Measurements from ENCODE around the gene KCNN4. TPM values are rescaled to one million over a fixed set of nuclear protein-coding genes. Genes with fewer than 3 reads are reported as not detected.
A peak's percentile ranks its signal among the peaks of the same experiment; 100 is the strongest.
"Not testable (repeated sequence)": the region's sequence is repeated elsewhere in the genome, so short reads cannot be mapped to it uniquely, and the experiment has no call there.

Gene KCNN4
- total RNA-seq (2.8 and 3.6 TPM in 2 replicates), polyA plus RNA-seq (5.4 and 8.3 TPM in 2 replicates)

GRCh38 chr19:43780706-43781525 lies at the start of gene KCNN4:
Gene KCNN4, minus strand, starts transcription at chr19:43780973. Its CDS starts 112 bp downstream, at chr19:43780861.
- Histone ChIP-seq H3K9me2 (replicated peaks; ENCODE audit: insufficient read depth) (no peaks in the 10 kb centered on the region), H3K27me3 (no peaks in the 10 kb centered on the region), H3K4me2 (peak within 1 kb of the TSS; percentile 53), H3K9me3 (ENCODE audit: low read depth) (no peaks in the 10 kb centered on the region), H3K36me3 (replicated peaks; ENCODE audit: insufficient read depth, low read depth) (no peaks in the 10 kb centered on the region), H2AFZ (no peak within 1 kb of the TSS), H3K4me3 (no peak within 1 kb of the TSS), H4K20me1 (ENCODE audit: insufficient read depth, poor library complexity, severe bottlenecking) (no peaks in the 10 kb centered on the region), H3K27ac (no peak within 1 kb of the TSS), H3K79me2 (no peaks in the 10 kb centered on the region), H3K4me1 (ENCODE audit: insufficient read depth) (no peaks in the 10 kb centered on the region)
- TF ChIP-seq EZH2phosphoT487 (IDR thresholded peaks at IDR 0.05; ENCODE audit: low read depth, severe bottlenecking, unreplicated experiment), result no peak
- TF ChIP-seq EZH2 (IDR thresholded peaks at IDR 0.05; ENCODE audit: borderline replicate concordance), result no peak
- no peak for TF ChIP-seq CTCF (IDR thresholded peaks at IDR 0.05; ENCODE audit: poor library complexity)
- 62% methylated on average over 17 of the region's 19 CpGs for WGBS (ENCODE audit: low lambda C conversion rate, missing lambda C conversion rate)
- peak; percentile 58 for DNase-seq (ENCODE audit: low spot score)

GRCh38 chr19:43826787-43827754 lies 46.3 kb upstream of the KCNN4 start, which contains the start of gene ZNF283:
Gene ZNF283, plus strand, starts transcription at chr19:43827321. Its CDS starts 6,184 bp downstream, at chr19:43833505.
- DNase-seq (ENCODE audit: low spot score), result peak; percentile 90
- WGBS (ENCODE audit: low lambda C conversion rate, missing lambda C conversion rate), result 51% methylated on average over 45 of the region's 46 CpGs
- no peaks in the 10 kb centered on the region for H3K79me2 ChIP-seq

GRCh38 chr19:43824572-43824971 lies 43.8 kb upstream of the KCNN4 start:
- H3K79me2 ChIP-seq; H4K20me1 ChIP-seq (ENCODE audit: insufficient read depth, poor library complexity, severe bottlenecking); DNase-seq (ENCODE audit: low spot score); H2AFZ ChIP-seq; H3K27ac ChIP-seq; H3K4me3 ChIP-seq; H3K4me2 ChIP-seq; H3K36me3 ChIP-seq (replicated peaks; ENCODE audit: insufficient read depth, low read depth); H3K9me2 ChIP-seq (replicated peaks; ENCODE audit: insufficient read depth); H3K27me3 ChIP-seq; H3K4me1 ChIP-seq (ENCODE audit: insufficient read depth); H3K9me3 ChIP-seq (ENCODE audit: low read depth): not testable (repeated sequence)
- WGBS (ENCODE audit: low lambda C conversion rate, missing lambda C conversion rate), result 62% methylated on average over 4 of the region's 4 CpGs

More at GRCh38 chr19:43826787-43827754, 46.3 kb upstream of the KCNN4 start, which contains the start of gene ZNF283:
- peak within 1 kb of the TSS; percentile 80 for H3K27ac ChIP-seq
- H3K9me3 ChIP-seq (ENCODE audit: low read depth), result no peaks in the 10 kb centered on the region
- H3K4me3 ChIP-seq, result peak within 1 kb of the TSS; percentile 34
- no peaks in the 10 kb centered on the region for H3K4me1 ChIP-seq (ENCODE audit: insufficient read depth)
- peak within 1 kb of the TSS; percentile 77 for H3K4me2 ChIP-seq
- no peaks in the 10 kb centered on the region for H3K36me3 ChIP-seq (replicated peaks; ENCODE audit: insufficient read depth, low read depth)
- H3K9me2 ChIP-seq (replicated peaks; ENCODE audit: insufficient read depth), result no peaks in the 10 kb centered on the region
- TF ChIP-seq EZH2 (IDR thresholded peaks at IDR 0.05; ENCODE audit: borderline replicate concordance), result no peak
- no peak for TF ChIP-seq CTCF (IDR thresholded peaks at IDR 0.05; ENCODE audit: poor library complexity)
- no peaks in the 10 kb centered on the region for H3K27me3 ChIP-seq
- H2AFZ ChIP-seq, result peak within 1 kb of the TSS; percentile 87
- no peaks in the 10 kb centered on the region for H4K20me1 ChIP-seq (ENCODE audit: insufficient read depth, poor library complexity, severe bottlenecking)

- H3K4me1 ChIP-seq (ENCODE audit: insufficient read depth); DNase-seq (ENCODE audit: low spot score); H2AFZ ChIP-seq; H3K9me3 ChIP-seq (ENCODE audit: low read depth); H3K27me3 ChIP-seq; H3K27ac ChIP-seq; H3K79me2 ChIP-seq; H3K4me3 ChIP-seq; H3K36me3 ChIP-seq (replicated peaks; ENCODE audit: insufficient read depth, low read depth); H3K4me2 ChIP-seq; H4K20me1 ChIP-seq (ENCODE audit: insufficient read depth, poor library complexity, severe bottlenecking); H3K9me2 ChIP-seq (replicated peaks; ENCODE audit: insufficient read depth): not testable (repeated sequence)
- WGBS (ENCODE audit: low lambda C conversion rate, missing lambda C conversion rate), result 90% methylated on average over 3 of the region's 3 CpGs
Measured at GRCh38 chr19:43823856-43824255, 43.1 kb upstream of the KCNN4 start.
